Activated CD8-positive, alpha-beta memory T cell treated with anti-CD3 and anti-CD28 coated beads, Interleukin-2, amount 50 U/mL, for 4 hours (primary cell): ENCODE results near the gene ATXN1.
A peak's percentile ranks its signal among the peaks of the same experiment; 100 is the strongest.

Experiments
- DNase-seq: peaks from one replicate; pipeline ENCODE4 v3.0.0-alpha.2; 2020

Gene ATXN1

GRCh38 chr6:16782278-16782677 lies 21.0 kb upstream of the ATXN1 start:
- no peak for DNase-seq

- no peak for DNase-seq
Measured at GRCh38 chr6:16781348-16782169, 20.3 kb upstream of the ATXN1 start.

- DNase-seq, result no peak
Measured at GRCh38 chr6:16778521-16778920, 17.3 kb upstream of the ATXN1 start.

- DNase-seq, result no peak
Measured at GRCh38 chr6:16777794-16778193, 16.5 kb upstream of the ATXN1 start.

- DNase-seq, result no peak
Measured at GRCh38 chr6:16776394-16777017, 15.2 kb upstream of the ATXN1 start.

GRCh38 chr6:16774437-16774836 lies 13.2 kb upstream of the ATXN1 start:
- DNase-seq, result no peak

GRCh38 chr6:16773362-16773761 lies 12.1 kb upstream of the ATXN1 start:
- DNase-seq, result no peak

GRCh38 chr6:16770701-16771569 lies 9.7 kb upstream of the ATXN1 start:
- DNase-seq, result peak; percentile 78

GRCh38 chr6:16769986-16770376 lies 8.7 kb upstream of the ATXN1 start:
- no peak for DNase-seq

- DNase-seq, result peak; percentile 67
Measured at GRCh38 chr6:16769131-16769985, 8.1 kb upstream of the ATXN1 start.

GRCh38 chr6:16768477-16768830 lies 7.2 kb upstream of the ATXN1 start:
- no peak for DNase-seq

GRCh38 chr6:16767765-16768476 lies 6.7 kb upstream of the ATXN1 start:
- no peak for DNase-seq

- DNase-seq, result no peak
Measured at GRCh38 chr6:16766836-16767745, 5.8 kb upstream of the ATXN1 start.

GRCh38 chr6:16766043-16766536 lies 4.8 kb upstream of the ATXN1 start:
- DNase-seq, result no peak

GRCh38 chr6:16765235-16765634 lies 4.0 kb upstream of the ATXN1 start:
- DNase-seq, result no peak

GRCh38 chr6:16764188-16764950 lies 3.1 kb upstream of the ATXN1 start:
- no peak for DNase-seq

- DNase-seq, result peak; percentile 45
Measured at GRCh38 chr6:16762550-16763477, 1.6 kb upstream of the ATXN1 start.

GRCh38 chr6:16762268-16762549 lies 949 bp upstream of the ATXN1 start:
- DNase-seq, result no peak
